Measurements from ENCODE around the gene ELFN2.

ELFN2 gene

GRCh38 chr22:37397226-37397625 lies 30.1 kb downstream of the ELFN2 start:
- Histone ChIP-seq H2AFZ (ENCODE audit: low read length) (no peak overlapping the region), H3K4me1 (ENCODE audit: insufficient read depth, low read length, poor library complexity, severe bottlenecking) (no peaks in the 10 kb centered on the region), H3K36me3 (ENCODE audit: insufficient read depth, low read length) (no peaks in the 10 kb centered on the region), H3K9me3 (ENCODE audit: insufficient read depth, low read depth, low read length) (no peaks in the 10 kb centered on the region), H4K20me1 (ENCODE audit: insufficient read depth, low read length, poor library complexity, severe bottlenecking) (no peaks in the 10 kb centered on the region), H3K9ac (ENCODE audit: low read depth, low read length, poor library complexity, severe bottlenecking) (no peak overlapping the region), H3K4me3 (ENCODE audit: low read length, poor library complexity, severe bottlenecking) (no peak overlapping the region), H3K27me3 (ENCODE audit: insufficient read depth, low read length, poor library complexity, severe bottlenecking) (no peaks in the 10 kb centered on the region), H3K9me2 (replicated peaks; ENCODE audit: low read depth, low read length) (no peaks in the 10 kb centered on the region), H3K79me2 (ENCODE audit: insufficient read depth, low read length) (no peaks in the 10 kb centered on the region), H3F3A (ENCODE audit: low read depth) (no peaks in the 10 kb centered on the region), H3K4me2 (ENCODE audit: low read depth, low read length, poor library complexity, severe bottlenecking) (no peak overlapping the region)
- TF ChIP-seq EZH2phosphoT487 (IDR thresholded peaks at IDR 0.05; ENCODE audit: borderline replicate concordance) (no peak), CTCF (conservative IDR thresholded peaks at IDR 0.05; ENCODE audit: low read length) (no peak)

- no peaks in the 10 kb centered on the region for H4K20me1 ChIP-seq (ENCODE audit: insufficient read depth, low read length, poor library complexity, severe bottlenecking)
- H3K27me3 ChIP-seq (ENCODE audit: insufficient read depth, low read length, poor library complexity, severe bottlenecking): no peaks in the 10 kb centered on the region
- H3K9me3 ChIP-seq (ENCODE audit: insufficient read depth, low read depth, low read length): no peaks in the 10 kb centered on the region
- no peak overlapping the region for H2AFZ ChIP-seq (ENCODE audit: low read length)
- H3K36me3 ChIP-seq (ENCODE audit: insufficient read depth, low read length): no peaks in the 10 kb centered on the region
- no peak overlapping the region for H3K4me2 ChIP-seq (ENCODE audit: low read depth, low read length, poor library complexity, severe bottlenecking)
- H3F3A ChIP-seq (ENCODE audit: low read depth): no peaks in the 10 kb centered on the region
- no peak for TF ChIP-seq CTCF (conservative IDR thresholded peaks at IDR 0.05; ENCODE audit: low read length)
- no peak for TF ChIP-seq EZH2phosphoT487 (IDR thresholded peaks at IDR 0.05; ENCODE audit: borderline replicate concordance)
- no peak overlapping the region for H3K4me3 ChIP-seq (ENCODE audit: low read length, poor library complexity, severe bottlenecking)
- H3K9ac ChIP-seq (ENCODE audit: low read depth, low read length, poor library complexity, severe bottlenecking): no peak overlapping the region
- no peaks in the 10 kb centered on the region for H3K9me2 ChIP-seq (replicated peaks; ENCODE audit: low read depth, low read length)
- H3K4me1 ChIP-seq (ENCODE audit: insufficient read depth, low read length, poor library complexity, severe bottlenecking): no peaks in the 10 kb centered on the region
- H3K79me2 ChIP-seq (ENCODE audit: insufficient read depth, low read length): no peaks in the 10 kb centered on the region
These were observed 30.7 kb downstream of the ELFN2 start for GRCh38 chr22:37396488-37397084.

- H3K9me2 ChIP-seq (replicated peaks; ENCODE audit: low read depth, low read length): no peaks in the 10 kb centered on the region
- H4K20me1 ChIP-seq (ENCODE audit: insufficient read depth, low read length, poor library complexity, severe bottlenecking): no peaks in the 10 kb centered on the region
- H3F3A ChIP-seq (ENCODE audit: low read depth): no peaks in the 10 kb centered on the region
- no peaks in the 10 kb centered on the region for H3K36me3 ChIP-seq (ENCODE audit: insufficient read depth, low read length)
- no peaks in the 10 kb centered on the region for H3K4me1 ChIP-seq (ENCODE audit: insufficient read depth, low read length, poor library complexity, severe bottlenecking)
- H3K4me2 ChIP-seq (ENCODE audit: low read depth, low read length, poor library complexity, severe bottlenecking): no peak overlapping the region
- H3K9me3 ChIP-seq (ENCODE audit: insufficient read depth, low read depth, low read length): no peaks in the 10 kb centered on the region
- H3K79me2 ChIP-seq (ENCODE audit: insufficient read depth, low read length): no peaks in the 10 kb centered on the region
- no peak overlapping the region for H3K4me3 ChIP-seq (ENCODE audit: low read length, poor library complexity, severe bottlenecking)
- TF ChIP-seq EZH2phosphoT487 (IDR thresholded peaks at IDR 0.05; ENCODE audit: borderline replicate concordance) (no peak), CTCF (conservative IDR thresholded peaks at IDR 0.05; ENCODE audit: low read length) (no peak)
- no peak overlapping the region for H3K9ac ChIP-seq (ENCODE audit: low read depth, low read length, poor library complexity, severe bottlenecking)
- H3K27me3 ChIP-seq (ENCODE audit: insufficient read depth, low read length, poor library complexity, severe bottlenecking): no peaks in the 10 kb centered on the region
- H2AFZ ChIP-seq (ENCODE audit: low read length): no peak overlapping the region
These were observed 32.9 kb downstream of the ELFN2 start for GRCh38 chr22:37394341-37394740.

All from Loucy (cell line).